Measurements from ENCODE around the gene HTR7. TPM values are rescaled to one million over a fixed set of nuclear protein-coding genes. Genes with fewer than 3 reads are reported as not detected.

The HTR7 gene
- total RNA-seq, 1 experiment from 2014 or later = 0.33 TPM

DNA sequence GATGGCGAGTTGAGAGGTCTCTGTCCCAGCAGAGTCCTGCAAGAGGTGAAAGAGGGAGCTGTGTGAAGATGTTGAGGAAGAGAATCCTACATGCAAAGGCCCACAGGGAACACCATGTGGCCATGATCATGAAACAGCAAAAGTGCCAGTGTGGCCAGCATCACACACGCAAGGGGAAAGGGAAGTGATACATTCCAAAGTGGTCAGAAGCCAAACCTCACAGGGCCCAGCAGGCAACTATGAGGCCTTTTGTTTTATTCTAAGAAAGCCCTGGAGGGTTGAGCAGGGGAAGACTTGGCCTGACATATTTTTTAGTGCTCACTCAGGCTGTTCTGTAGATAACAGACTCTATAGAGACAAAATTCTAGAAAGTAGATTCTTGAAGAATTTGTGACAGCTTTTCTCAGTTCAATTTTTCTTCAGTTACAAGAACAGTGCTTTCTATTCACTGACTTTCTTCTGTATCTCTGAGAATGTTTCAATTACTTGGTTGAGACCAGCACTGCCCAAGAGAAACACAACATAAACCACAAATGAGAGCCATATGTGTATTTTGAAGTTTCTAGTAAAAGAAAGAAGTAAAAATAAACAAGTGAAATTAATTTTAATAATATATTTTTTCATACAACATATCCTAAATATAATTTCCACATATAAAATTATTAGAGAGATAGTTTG is 82.3 kb downstream of the HTR7 start:
- Histone ChIP-seq H3K27me3 (ENCODE audit: control insufficient read depth, insufficient read depth, low read length) (no peaks in the 10 kb centered on the region), H3K36me3 (ENCODE audit: control insufficient read depth, insufficient read depth, low read length) (no peaks in the 10 kb centered on the region), H3K4me1 (ENCODE audit: control insufficient read depth, insufficient read depth, low read length) (no peaks in the 10 kb centered on the region), H3K9me3 (ENCODE audit: control insufficient read depth, insufficient read depth, low read depth, low read length) (no peaks in the 10 kb centered on the region), H3K27ac (ENCODE audit: low read length) (no peak overlapping the region), H3K4me3 (ENCODE audit: low read depth in 2 of 2, low read length in 2 of 2) (no peak overlapping the region)
- no peak for DNase-seq (ENCODE audit: low read depth, low spot score)
- in situ Hi-C loops (cut with HindIII; ENCODE audit: low pct_unique_long_range_greater_than_20kb, low sequenced_read_pairs) = no loop called here
- intact Hi-C loops (cut with micrococcal nuclease; ENCODE audit: unreplicated experiment) = no loop called here
- ChIA-PET CTCF (no interaction called here), POLR2A (no interaction called here)
- TF ChIP-seq, protein P1, sequence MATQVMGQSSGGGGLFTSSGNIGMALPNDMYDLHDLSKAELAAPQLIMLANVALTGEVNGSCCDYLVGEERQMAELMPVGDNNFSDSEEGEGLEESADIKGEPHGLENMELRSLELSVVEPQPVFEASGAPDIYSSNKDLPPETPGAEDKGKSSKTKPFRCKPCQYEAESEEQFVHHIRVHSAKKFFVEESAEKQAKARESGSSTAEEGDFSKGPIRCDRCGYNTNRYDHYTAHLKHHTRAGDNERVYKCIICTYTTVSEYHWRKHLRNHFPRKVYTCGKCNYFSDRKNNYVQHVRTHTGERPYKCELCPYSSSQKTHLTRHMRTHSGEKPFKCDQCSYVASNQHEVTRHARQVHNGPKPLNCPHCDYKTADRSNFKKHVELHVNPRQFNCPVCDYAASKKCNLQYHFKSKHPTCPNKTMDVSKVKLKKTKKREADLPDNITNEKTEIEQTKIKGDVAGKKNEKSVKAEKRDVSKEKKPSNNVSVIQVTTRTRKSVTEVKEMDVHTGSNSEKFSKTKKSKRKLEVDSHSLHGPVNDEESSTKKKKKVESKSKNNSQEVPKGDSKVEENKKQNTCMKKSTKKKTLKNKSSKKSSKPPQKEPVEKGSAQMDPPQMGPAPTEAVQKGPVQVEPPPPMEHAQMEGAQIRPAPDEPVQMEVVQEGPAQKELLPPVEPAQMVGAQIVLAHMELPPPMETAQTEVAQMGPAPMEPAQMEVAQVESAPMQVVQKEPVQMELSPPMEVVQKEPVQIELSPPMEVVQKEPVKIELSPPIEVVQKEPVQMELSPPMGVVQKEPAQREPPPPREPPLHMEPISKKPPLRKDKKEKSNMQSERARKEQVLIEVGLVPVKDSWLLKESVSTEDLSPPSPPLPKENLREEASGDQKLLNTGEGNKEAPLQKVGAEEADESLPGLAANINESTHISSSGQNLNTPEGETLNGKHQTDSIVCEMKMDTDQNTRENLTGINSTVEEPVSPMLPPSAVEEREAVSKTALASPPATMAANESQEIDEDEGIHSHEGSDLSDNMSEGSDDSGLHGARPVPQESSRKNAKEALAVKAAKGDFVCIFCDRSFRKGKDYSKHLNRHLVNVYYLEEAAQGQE (IDR thresholded peaks at IDR 0.05; ENCODE audit: insufficient read depth in 1 of 2, low read depth in 2 of 2, low read length in 1 of 2) = no peak
- TF ChIP-seq, protein P2, sequence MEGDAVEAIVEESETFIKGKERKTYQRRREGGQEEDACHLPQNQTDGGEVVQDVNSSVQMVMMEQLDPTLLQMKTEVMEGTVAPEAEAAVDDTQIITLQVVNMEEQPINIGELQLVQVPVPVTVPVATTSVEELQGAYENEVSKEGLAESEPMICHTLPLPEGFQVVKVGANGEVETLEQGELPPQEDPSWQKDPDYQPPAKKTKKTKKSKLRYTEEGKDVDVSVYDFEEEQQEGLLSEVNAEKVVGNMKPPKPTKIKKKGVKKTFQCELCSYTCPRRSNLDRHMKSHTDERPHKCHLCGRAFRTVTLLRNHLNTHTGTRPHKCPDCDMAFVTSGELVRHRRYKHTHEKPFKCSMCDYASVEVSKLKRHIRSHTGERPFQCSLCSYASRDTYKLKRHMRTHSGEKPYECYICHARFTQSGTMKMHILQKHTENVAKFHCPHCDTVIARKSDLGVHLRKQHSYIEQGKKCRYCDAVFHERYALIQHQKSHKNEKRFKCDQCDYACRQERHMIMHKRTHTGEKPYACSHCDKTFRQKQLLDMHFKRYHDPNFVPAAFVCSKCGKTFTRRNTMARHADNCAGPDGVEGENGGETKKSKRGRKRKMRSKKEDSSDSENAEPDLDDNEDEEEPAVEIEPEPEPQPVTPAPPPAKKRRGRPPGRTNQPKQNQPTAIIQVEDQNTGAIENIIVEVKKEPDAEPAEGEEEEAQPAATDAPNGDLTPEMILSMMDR (IDR thresholded peaks at IDR 0.05) = no peak
- BruUV-seq (replicated peaks) = no TSS peak
- ATAC-seq = no peak

DNA sequence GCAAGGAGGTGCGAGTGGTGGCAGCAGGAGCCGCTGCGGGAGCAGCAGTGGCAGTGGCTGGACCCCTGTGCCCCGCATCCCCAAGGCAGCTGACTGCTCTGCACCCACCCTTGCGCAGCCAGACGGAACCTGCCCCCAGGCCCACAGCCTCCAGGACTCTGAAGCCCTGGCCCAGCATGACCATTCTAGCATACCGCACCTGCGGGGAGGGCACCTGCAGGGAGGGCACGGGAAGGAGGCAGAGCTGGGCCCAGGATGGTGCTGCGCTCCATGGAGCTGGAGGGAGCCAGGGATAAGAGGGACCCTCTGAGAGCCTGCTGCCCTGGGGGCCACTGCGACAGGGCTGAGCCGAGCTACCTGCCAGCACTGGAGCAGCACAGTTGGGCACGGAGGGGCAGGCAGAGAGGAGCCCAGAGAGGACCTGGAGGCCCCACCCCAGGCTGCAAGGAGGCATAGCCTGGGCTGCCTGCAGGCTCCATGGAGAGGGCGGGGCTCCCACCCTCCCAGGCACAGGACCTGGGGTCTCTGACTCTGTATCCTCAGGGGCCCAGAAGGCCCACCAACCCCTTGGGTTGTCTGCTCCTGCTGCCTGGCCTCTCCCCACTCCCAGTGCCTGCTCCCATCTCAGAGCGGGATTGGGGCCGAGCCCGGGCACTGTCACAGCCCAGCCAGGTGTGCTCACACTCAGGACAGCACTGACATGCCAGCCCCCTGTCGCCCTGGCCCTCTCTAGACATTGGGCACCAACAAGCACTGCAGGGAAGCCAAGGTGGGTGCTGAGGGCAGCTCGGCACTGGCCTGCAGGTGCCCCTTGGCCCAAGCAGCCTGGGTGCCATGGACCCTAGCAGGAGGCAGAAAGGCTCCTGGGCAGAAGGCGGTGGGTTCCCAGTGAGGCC is 87.6 kb downstream of the HTR7 start:
- ATAC-seq (no peak), DNase-seq (ENCODE audit: low read depth, low spot score) (no peak)
- no peak for TF ChIP-seq POLR2AphosphoS5 (IDR thresholded peaks at IDR 0.05; ENCODE audit: low read depth, low read length)
- TF ChIP-seq, protein P2 (IDR thresholded peaks at IDR 0.05) = no peak
- no peak for TF ChIP-seq TCF7L2 (IDR thresholded peaks at IDR 0.05; ENCODE audit: low read depth, low read length)
- TF ChIP-seq, protein P1 (IDR thresholded peaks at IDR 0.05; ENCODE audit: insufficient read depth in 1 of 2, low read depth in 2 of 2, low read length in 1 of 2) = no peak
- TF ChIP-seq SIN3A (IDR thresholded peaks at IDR 0.05; ENCODE audit: borderline replicate concordance, insufficient read depth, low read depth, low read length) = no peak
- no peak overlapping the region for H3K4me3 ChIP-seq (ENCODE audit: low read depth in 2 of 2, low read length in 2 of 2)
- no peaks in the 10 kb centered on the region for H3K36me3 ChIP-seq (ENCODE audit: control insufficient read depth, insufficient read depth, low read length)
- POLR2A ChIA-PET = no interaction called here
- no TSS peak for BruUV-seq (replicated peaks)
- no peak overlapping the region for H3K27ac ChIP-seq (ENCODE audit: low read length)
- no peaks in the 10 kb centered on the region for H3K27me3 ChIP-seq (ENCODE audit: control insufficient read depth, insufficient read depth, low read length)
- in situ Hi-C loops (cut with HindIII; ENCODE audit: low pct_unique_long_range_greater_than_20kb, low sequenced_read_pairs) = no loop called here
- H3K9me3 ChIP-seq (ENCODE audit: control insufficient read depth, insufficient read depth, low read depth, low read length) = no peaks in the 10 kb centered on the region
- no peaks in the 10 kb centered on the region for H3K4me1 ChIP-seq (ENCODE audit: control insufficient read depth, insufficient read depth, low read length)
- CTCF ChIA-PET = no interaction called here
- intact Hi-C loops (cut with micrococcal nuclease; ENCODE audit: unreplicated experiment) = no loop called here
